HL-60 (cell line): ENCODE results near the gene PACS1.

Source experiments
- POLR2AphosphoS5 ChIP-seq: IDR thresholded peaks from 2 replicates; pipeline ENCODE4 v1.6.1; 2012; ENCODE audit warnings: low read depth
- TF ChIP-seq, protein P1 (sequence below): IDR thresholded peaks from one replicate; pipeline ENCODE4 v1.5.1; 2011; ENCODE audit warnings: low read length, control low read depth, inconsistent platforms; ENCODE audit not compliant: insufficient read depth
- TF ChIP-seq, protein P2 (sequence below): IDR thresholded peaks from 2 replicates; pipeline ENCODE4 v1.6.1; 2012; ENCODE audit warnings: low read depth; ENCODE audit not compliant: insufficient replicate concordance

DNA sequence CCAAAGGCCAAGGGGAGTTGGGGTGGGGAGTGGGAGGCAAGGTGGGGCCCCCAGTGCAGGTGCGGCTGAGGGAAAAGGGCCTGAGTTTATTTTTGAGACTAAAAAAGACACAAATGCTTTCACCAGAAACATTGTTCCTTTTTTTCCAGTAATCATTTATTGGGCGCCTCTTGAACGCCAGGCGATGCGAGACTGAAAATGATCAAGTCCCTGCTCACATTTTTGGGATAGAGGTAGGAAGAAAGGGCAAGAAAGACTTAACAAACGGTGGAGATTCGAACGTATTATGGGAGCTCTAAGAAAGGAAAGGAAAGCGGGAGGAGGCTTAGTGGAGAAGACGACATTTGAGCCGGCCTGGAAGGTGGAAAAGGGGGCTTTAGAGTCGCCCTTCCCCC is 18.7 kb upstream of the PACS1 start:
- TF ChIP-seq, protein P1, sequence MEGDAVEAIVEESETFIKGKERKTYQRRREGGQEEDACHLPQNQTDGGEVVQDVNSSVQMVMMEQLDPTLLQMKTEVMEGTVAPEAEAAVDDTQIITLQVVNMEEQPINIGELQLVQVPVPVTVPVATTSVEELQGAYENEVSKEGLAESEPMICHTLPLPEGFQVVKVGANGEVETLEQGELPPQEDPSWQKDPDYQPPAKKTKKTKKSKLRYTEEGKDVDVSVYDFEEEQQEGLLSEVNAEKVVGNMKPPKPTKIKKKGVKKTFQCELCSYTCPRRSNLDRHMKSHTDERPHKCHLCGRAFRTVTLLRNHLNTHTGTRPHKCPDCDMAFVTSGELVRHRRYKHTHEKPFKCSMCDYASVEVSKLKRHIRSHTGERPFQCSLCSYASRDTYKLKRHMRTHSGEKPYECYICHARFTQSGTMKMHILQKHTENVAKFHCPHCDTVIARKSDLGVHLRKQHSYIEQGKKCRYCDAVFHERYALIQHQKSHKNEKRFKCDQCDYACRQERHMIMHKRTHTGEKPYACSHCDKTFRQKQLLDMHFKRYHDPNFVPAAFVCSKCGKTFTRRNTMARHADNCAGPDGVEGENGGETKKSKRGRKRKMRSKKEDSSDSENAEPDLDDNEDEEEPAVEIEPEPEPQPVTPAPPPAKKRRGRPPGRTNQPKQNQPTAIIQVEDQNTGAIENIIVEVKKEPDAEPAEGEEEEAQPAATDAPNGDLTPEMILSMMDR: no peak
- no peak for TF ChIP-seq POLR2AphosphoS5
- TF ChIP-seq, protein P2, sequence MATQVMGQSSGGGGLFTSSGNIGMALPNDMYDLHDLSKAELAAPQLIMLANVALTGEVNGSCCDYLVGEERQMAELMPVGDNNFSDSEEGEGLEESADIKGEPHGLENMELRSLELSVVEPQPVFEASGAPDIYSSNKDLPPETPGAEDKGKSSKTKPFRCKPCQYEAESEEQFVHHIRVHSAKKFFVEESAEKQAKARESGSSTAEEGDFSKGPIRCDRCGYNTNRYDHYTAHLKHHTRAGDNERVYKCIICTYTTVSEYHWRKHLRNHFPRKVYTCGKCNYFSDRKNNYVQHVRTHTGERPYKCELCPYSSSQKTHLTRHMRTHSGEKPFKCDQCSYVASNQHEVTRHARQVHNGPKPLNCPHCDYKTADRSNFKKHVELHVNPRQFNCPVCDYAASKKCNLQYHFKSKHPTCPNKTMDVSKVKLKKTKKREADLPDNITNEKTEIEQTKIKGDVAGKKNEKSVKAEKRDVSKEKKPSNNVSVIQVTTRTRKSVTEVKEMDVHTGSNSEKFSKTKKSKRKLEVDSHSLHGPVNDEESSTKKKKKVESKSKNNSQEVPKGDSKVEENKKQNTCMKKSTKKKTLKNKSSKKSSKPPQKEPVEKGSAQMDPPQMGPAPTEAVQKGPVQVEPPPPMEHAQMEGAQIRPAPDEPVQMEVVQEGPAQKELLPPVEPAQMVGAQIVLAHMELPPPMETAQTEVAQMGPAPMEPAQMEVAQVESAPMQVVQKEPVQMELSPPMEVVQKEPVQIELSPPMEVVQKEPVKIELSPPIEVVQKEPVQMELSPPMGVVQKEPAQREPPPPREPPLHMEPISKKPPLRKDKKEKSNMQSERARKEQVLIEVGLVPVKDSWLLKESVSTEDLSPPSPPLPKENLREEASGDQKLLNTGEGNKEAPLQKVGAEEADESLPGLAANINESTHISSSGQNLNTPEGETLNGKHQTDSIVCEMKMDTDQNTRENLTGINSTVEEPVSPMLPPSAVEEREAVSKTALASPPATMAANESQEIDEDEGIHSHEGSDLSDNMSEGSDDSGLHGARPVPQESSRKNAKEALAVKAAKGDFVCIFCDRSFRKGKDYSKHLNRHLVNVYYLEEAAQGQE: no peak
